Kidney glomerular epithelial cell (primary cell): ENCODE results near the gene EVC.
A peak's percentile ranks its signal among the peaks of the same experiment; 100 is the strongest.
"Not testable (repeated sequence)": the region's sequence is repeated elsewhere in the genome, so short reads cannot be mapped to it uniquely, and the experiment has no call there.

Source experiments
- DNase-seq: peaks from one replicate; lab custom pipeline; 2025; lab: John Stamatoyannopoulos, UW

EVC gene

DNA sequence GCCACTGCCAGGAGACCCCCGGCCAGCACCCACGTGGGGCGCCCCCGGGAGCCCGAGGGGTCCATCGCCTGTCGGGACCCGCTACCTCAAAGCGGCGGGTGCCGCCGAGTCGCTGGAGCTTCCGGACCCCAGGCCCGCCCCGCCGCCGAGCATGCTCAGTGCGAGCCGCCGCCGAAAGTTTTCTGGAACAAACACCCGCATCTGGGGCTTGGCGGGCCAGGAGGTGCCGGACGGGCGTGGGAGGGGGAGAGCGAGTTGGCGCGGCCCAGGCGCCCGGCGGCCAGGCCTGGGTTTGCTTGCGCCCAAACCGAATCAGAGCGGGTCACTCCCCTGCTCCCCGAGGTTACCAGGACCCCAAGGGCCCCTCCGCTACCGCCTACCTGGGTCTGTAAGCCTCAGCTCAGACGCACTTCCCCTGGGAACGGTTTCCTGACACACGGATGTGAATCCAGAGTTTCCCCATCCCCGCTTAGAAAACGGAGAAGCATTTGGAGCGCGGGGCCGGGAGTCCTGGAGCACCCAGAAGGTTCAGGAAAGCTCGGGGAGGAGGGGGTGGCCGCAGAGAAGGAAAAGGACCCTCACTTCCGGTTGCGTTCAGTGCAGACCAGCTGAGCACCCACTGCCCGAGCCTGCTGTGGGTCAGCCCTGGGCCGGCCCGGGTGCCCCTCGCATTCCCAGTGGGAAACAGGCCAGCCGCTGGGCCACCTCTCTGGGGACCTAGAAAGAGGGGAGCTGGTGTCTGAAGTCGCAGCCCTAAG lies 2.4 kb upstream of the EVC start, which contains the start of gene EVC2:
TSS of gene EVC2 (minus strand) at position 111 of the 758 bp plus-strand sequence. CDS start at position 65, 46 bp downstream.
- peak; percentile 17 for DNase-seq

DNA sequence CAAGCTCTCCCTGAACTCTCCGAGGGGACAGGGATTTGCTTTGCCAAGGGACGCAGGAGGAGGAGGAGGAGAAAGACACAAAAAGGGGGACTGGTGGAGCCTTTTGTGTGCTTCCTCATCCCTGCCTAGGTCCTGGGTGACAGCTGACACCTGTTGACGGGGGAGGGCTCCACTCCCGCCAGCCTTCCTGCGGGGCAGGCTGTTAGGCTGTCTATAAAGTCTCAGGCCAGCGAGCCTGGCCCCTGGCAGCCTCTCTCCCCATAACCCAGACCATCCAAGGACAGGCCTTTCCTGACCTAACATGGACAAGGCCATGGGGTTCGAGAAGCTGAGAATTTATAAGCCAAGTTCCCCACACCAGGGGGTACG lies 1.8 kb upstream of the EVC start:
- no peak for DNase-seq

- DNase-seq = peak; percentile 39
Measured at GRCh38 chr4:5710065-5710960, 688 bp upstream of the EVC start.

DNA sequence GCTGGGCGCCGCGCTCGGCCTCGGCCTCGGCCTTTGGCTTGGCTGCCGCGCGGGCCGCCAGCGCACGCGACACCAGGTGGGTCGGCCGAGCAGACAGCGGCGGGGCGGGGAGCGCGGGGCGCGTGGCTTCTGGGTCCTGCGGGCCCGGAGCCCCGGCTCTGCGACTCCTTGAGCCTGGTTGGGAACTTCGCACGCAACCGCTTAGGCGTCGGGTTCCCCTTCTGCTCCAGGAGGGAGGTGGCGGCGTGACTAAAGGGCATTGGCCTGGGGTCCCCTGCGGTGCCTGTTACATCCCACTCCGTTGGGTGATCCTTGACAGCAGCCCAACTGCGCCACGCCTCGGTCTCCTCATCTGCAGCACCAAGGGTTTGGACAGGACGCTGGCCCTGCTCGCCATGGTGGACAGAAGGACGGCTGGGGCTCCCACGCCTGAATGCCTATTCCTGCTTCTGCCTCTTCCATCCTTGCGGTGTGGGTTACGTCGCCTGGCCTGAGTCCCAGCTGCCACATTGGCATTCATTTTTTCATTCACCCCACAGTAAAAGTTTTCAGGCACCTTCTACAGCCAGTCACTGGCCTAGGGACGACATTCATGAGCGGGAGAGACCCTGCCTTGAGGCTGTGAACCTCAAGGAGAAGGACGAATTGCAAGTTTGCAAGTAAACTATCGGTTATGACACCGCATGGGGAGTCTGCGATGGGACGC lies 631 bp downstream of the EVC start:
- DNase-seq = no peak

GRCh38 chr4:5712517-5712916 lies 1.5 kb downstream of the EVC start:
- peak; percentile 71 for DNase-seq

DNA sequence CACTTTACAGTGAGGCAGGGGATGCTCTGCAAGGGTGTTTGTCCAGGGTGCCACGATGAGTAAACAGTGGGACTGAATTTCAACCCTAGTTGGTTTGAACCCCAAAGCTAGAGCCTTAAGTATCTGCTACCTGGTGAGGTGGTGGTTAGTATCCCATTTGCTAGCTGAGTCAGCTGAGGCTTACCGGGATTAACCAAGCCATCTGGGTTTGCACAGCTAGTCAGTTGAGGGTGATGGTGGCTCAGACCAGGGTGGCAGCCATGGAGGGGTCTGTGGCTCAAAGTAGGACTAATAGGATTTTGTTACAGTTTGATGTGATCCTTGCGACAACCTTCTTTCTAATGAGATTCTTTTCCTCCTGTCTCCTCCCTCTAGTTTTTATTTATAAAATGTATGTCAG lies 1.9 kb downstream of the EVC start:
- no peak for DNase-seq

GRCh38 chr4:5713861-5714260 lies 2.9 kb downstream of the EVC start:
- DNase-seq = no peak

- DNase-seq = no peak
Measured at GRCh38 chr4:5715357-5715756, 4.4 kb downstream of the EVC start.

DNA sequence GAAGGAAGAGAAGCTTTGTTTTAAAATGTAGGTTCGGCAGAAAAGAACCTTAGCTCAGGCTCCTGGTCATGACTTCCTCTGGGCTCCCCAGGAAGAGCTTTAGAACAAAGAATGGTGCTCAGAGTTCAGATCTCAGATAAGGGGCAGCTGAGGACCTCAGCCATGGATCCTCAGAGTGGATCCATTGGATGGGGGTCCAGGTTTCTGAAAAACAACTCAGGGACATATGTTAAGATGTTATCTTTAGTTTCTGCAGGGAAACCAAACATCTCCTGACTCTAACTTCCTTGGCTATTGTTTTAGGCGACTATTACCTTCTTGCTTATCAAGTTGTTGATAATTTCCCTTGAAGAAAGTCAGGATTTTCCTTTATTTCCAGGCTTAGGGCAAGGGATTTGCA lies 5.4 kb downstream of the EVC start:
- DNase-seq = no peak

GRCh38 chr4:5717449-5718158 lies 6.6 kb downstream of the EVC start:
- DNase-seq = no peak

DNA sequence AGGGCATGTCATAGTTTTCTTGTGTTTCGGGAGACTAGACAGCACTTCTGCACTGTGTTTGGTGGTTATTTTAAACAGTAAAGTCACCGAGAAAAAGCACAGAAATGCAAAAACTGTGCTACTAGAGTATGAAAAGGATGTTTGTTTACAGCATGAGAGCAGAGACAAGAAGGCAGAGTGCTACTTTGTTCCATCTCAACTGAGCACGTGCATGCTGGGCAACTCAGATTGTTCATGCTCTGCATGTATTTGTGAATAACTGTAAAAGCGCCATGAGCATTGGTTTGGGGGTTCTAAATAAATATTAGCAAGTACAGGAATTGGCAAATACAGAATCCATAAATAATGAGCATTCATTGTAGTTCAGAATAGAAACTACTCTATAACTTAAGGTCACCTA lies 7.4 kb downstream of the EVC start:
- no peak for DNase-seq

- peak; percentile 19 for DNase-seq
Measured at GRCh38 chr4:5719350-5720055, 8.5 kb downstream of the EVC start.

DNA sequence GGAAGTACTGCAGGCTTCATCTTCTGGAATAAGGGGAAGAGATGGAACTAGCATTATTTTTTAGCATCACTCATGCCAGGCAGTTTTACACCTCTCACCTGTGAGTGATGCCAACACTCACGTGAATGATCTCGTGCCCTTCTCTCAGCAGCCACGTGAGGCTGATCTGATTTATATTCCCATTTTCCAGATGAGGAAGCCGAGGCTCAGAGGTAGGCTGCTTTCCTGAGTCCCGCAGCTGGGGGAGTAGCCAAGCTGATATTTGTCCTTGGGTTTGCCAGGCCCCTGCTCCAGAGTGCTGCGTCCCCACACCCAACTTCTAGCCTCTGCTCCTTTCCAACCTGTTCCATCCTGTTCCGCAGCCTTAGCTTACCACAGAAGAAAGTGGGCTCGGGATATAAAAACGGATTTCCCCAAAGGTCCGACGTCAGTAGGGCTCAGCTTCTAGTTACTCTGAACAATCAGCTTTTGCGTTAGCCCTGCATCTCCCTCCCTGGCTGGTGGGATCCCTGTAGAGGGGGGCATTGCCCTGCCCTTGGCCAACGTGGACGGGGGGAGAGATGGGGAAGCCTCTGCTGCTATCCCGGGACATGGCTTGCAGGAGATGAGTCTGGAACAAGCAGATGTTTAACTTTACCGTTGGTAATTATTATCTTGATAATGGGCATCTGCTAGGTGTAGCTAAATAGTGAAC lies 9.3 kb downstream of the EVC start:
- no peak for DNase-seq

- no peak for DNase-seq
Measured at GRCh38 chr4:5720980-5721379, 10.0 kb downstream of the EVC start.

DNA sequence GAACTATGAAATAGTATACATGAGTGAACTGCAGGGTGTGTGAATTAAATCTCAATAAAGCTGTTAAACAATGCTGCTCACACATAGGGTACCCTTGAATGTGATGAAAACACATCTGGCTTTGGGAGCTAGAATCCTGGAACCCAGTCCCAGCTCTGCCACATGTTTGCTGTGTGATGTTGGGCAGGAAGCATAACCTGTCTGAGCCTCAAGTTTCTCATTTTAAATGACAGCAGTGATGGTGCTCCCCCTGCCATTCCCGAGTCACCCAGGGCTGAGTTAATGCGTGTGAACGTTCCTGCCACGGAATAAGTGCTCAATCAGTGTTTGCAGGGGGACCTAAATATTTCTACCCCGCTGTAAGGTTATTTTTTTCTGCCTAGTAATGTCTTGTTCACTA lies 10.9 kb downstream of the EVC start:
- DNase-seq = no peak

GRCh38 chr4:5722328-5722727 lies 11.3 kb downstream of the EVC start:
- peak; percentile 99 for DNase-seq

GRCh38 chr4:5724377-5724776 lies 13.4 kb downstream of the EVC start:
- DNase-seq = no peak

DNA sequence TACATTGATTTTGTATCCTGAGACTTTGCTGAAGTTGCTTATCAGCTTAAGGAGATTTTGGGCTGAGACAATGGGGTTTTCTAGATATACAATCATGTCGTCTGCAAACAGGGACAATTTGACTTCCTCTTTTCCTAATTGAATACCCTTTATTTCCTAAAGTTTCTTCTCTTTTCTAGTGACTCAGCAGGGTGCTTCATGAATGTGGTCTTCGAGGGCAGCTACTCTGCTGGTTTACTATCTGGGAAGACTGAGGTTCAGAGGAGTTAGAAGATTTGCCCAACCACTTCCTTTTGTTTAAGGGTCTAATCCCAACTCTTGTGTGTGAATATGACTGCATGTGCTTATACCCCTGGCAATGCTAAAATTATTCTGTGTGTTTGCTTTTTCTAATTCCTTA lies 17.4 kb downstream of the EVC start:
- not testable (repeated sequence) for DNase-seq

DNA sequence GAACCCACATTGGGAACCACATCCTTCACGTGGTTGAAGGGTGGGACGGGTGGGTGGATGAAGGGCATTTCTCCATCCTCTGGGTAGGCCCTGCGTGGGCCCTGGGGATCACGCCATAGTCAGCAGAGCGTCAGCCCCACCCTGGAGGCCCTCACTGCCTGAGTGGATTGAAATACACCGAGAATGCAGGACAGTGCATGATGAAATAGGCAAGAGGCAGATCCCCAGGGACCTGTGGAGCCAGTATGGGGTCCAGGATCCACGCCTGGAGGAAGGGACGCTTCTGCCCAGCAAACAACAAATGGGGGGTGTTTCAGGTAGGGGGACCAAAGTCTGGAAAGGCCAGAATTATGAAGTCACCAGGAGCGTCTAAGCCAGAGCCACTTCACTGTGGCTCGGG lies 19.4 kb downstream of the EVC start:
- no peak for DNase-seq
